Spleen (tissue), 7 donors: ENCODE data around the gene EFCAB11.

Experiments used
- CTCF ChIP-seq, 11 experiments: fragments of 200-600 bp in 7 of 11; fragments of 450-650 bp in 4 of 11; sonication (generic) in 4 of 11; IDR thresholded peaks in 8 of 11; conservative IDR thresholded peaks in 3 of 11; 1 replicate in 7 of 11; 2 replicates in 4 of 11; pipeline versions ENCODE4 v1.4.0 to v1.8.0; 2016 to 2021; ENCODE audit warnings: antibody characterized with exemption in 11 of 11, inconsistent platforms in 4 of 11, mild to moderate bottlenecking in 1 of 11
- POLR2A ChIP-seq, 3 donors: fragments of 450-650 bp; IDR thresholded peaks; one replicate each; pipeline ENCODE4 v1.5.1; 2017; ENCODE audit warnings: antibody characterized with exemption in 3 of 3, mild to moderate bottlenecking in 1 of 3
- POLR2AphosphoS5 ChIP-seq, 3 donors: sonication (generic); formaldehyde crosslinking; IDR thresholded peaks; one replicate each; pipeline ENCODE4 v1.5.1; 2017; ENCODE audit warnings: antibody characterized with exemption in 3 of 3
- donor health status: DM: no; HTN: no; CAD: no; lungs with moderate emphysema.
- donor health status: DM: no; HTN: no; CAD: no.
- donor health status: DM: no; HTN: no; CAD: no.

GRCh38 chr14:90000935-90001334 is 46.4 kb upstream of the EFCAB11 start:
- TF ChIP-seq POLR2A (IDR thresholded peaks at IDR 0.05) (no peak), CTCF (IDR thresholded peaks at IDR 0.05 in 8 of 11, conservative IDR thresholded peaks at IDR 0.05 in 3 of 11) (no peak), POLR2AphosphoS5 (IDR thresholded peaks at IDR 0.05) (no peak)
